ENCODE results near the gene CNTF. TPM values are rescaled to one million over a fixed set of nuclear protein-coding genes. Genes with fewer than 3 reads are reported as not detected.
A peak's percentile ranks its signal among the peaks of the same experiment; 100 is the strongest.

The CNTF gene
- total RNA-seq, 1 donor from 2014 or later = 3.9 TPM

GRCh38 chr11:58637371-58637770, 14.9 kb downstream of the CNTF start:
- H3K9me3 Mint-ChIP-seq (ENCODE audit: low read depth) = no peaks in the 10 kb centered on the region
- TF ChIP-seq, protein P1, sequence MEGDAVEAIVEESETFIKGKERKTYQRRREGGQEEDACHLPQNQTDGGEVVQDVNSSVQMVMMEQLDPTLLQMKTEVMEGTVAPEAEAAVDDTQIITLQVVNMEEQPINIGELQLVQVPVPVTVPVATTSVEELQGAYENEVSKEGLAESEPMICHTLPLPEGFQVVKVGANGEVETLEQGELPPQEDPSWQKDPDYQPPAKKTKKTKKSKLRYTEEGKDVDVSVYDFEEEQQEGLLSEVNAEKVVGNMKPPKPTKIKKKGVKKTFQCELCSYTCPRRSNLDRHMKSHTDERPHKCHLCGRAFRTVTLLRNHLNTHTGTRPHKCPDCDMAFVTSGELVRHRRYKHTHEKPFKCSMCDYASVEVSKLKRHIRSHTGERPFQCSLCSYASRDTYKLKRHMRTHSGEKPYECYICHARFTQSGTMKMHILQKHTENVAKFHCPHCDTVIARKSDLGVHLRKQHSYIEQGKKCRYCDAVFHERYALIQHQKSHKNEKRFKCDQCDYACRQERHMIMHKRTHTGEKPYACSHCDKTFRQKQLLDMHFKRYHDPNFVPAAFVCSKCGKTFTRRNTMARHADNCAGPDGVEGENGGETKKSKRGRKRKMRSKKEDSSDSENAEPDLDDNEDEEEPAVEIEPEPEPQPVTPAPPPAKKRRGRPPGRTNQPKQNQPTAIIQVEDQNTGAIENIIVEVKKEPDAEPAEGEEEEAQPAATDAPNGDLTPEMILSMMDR (IDR thresholded peaks at IDR 0.05; ENCODE audit: unreplicated experiment) = no peak
- DNase-seq (ENCODE audit: low spot score, unreplicated experiment) = no peak
- H3K36me3 Mint-ChIP-seq (ENCODE audit: insufficient read depth) = no peaks in the 10 kb centered on the region
- no peak overlapping the region for H3K4me3 Mint-ChIP-seq (ENCODE audit: low read depth)
- H3K4me1 Mint-ChIP-seq (ENCODE audit: low read depth) = no peaks in the 10 kb centered on the region
- H3K27me3 Mint-ChIP-seq = peaks cover 1% of the 10 kb centered on the region
- no peak overlapping the region for H3K27ac Mint-ChIP-seq

DNA sequence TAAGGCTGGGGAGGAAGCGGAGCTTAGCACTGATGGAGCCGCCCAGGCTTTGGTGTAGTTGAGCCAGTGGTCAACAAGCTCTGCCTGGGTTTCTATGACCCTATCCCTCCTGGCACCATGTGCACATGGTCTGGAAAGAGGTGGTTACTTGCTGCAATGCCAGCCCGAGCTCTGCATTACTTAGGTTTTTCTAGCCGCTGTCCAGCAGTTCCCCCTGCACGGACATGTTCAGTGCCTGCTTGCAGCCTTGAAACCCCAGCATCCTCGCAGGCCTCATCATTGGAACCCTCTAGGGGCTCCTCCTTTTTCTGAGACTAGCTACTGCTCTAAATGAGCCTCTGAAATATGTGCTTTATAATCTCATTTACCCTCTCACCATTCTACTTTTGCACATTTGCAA, 16.6 kb downstream of the CNTF start:
- Mint-ChIP-seq H3K4me3 (ENCODE audit: low read depth) (no peak overlapping the region), H3K27me3 (peaks cover 12% of the 10 kb centered on the region), H3K36me3 (ENCODE audit: insufficient read depth) (peaks cover 1% of the 10 kb centered on the region), H3K4me1 (ENCODE audit: low read depth) (no peaks in the 10 kb centered on the region), H3K9me3 (ENCODE audit: low read depth) (peaks cover 2% of the 10 kb centered on the region), H3K27ac (no peak overlapping the region)
- no peak for DNase-seq (ENCODE audit: low spot score, unreplicated experiment)
- TF ChIP-seq, protein P1 (IDR thresholded peaks at IDR 0.05; ENCODE audit: unreplicated experiment) = no peak

DNA sequence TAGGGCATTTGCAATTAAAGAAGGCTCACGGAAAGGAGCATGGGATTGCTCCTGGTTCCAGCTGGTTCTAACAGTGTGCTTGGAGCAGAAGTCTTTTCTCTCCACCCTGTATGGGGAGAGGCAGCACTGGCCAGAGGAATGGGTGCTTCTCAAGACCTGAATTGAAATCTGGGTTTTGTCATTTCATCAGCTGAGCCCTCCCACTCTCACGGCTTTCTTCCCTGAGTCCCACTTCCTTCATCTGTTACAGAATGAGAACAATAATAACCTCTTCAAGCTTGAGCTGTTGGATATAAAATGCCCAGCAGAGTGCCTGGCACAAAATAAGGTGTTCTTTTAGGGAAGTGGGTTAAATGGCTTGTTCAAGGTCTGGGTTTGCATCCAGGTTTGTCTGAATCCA, 17.2 kb downstream of the CNTF start:
- no peak overlapping the region for H3K4me3 Mint-ChIP-seq (ENCODE audit: low read depth)
- H3K27ac Mint-ChIP-seq = no peak overlapping the region

DNA sequence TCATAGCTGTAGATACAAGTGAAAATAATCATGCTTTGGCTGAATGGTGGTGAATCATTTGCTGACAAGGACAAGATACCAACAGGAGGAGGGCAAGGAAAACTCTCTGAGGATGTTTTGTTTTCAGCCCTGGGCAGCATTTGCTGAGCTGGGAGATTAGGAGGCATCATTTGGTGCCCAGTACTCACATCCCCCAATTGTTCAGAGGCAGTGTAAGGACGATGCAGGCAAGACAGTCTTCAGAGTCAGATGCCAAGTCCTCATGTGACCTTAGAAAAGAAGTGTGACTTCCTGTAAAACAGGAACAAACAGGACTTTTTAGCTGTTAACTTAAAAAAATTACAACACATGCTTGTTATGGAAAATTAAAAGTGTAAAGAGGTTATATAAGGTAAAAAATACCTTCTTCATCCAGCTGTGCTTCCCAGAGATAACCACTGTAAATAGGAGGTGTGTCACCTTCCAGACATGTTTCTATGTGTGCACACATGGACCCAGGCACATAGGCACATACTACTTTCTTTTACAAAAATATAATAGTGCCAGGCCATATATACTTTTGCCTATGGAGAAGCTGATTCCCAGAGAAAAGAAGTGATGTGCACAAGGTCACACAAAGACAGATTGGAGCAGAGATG, 18.0 kb downstream of the CNTF start:
- Mint-ChIP-seq H3K27ac (no peak overlapping the region), H3K9me3 (ENCODE audit: low read depth) (peaks cover 6% of the 10 kb centered on the region), H3K36me3 (ENCODE audit: insufficient read depth) (peaks cover 1% of the 10 kb centered on the region), H3K27me3 (peaks cover 13% of the 10 kb centered on the region), H3K4me3 (ENCODE audit: low read depth) (no peak overlapping the region), H3K4me1 (ENCODE audit: low read depth) (no peaks in the 10 kb centered on the region)
- no peak for DNase-seq (ENCODE audit: low spot score, unreplicated experiment)
- TF ChIP-seq, protein P1 (IDR thresholded peaks at IDR 0.05; ENCODE audit: unreplicated experiment) = no peak

More for the DNA sequence above, 17.2 kb downstream of the CNTF start:
- H3K4me1 Mint-ChIP-seq (ENCODE audit: low read depth) = no peaks in the 10 kb centered on the region
- H3K27me3 Mint-ChIP-seq = peaks cover 13% of the 10 kb centered on the region
- peaks cover 3% of the 10 kb centered on the region for H3K9me3 Mint-ChIP-seq (ENCODE audit: low read depth)
- peaks cover 1% of the 10 kb centered on the region for H3K36me3 Mint-ChIP-seq (ENCODE audit: insufficient read depth)
- DNase-seq (ENCODE audit: low spot score, unreplicated experiment) = no peak
- TF ChIP-seq, protein P1 (IDR thresholded peaks at IDR 0.05; ENCODE audit: unreplicated experiment) = no peak

DNA sequence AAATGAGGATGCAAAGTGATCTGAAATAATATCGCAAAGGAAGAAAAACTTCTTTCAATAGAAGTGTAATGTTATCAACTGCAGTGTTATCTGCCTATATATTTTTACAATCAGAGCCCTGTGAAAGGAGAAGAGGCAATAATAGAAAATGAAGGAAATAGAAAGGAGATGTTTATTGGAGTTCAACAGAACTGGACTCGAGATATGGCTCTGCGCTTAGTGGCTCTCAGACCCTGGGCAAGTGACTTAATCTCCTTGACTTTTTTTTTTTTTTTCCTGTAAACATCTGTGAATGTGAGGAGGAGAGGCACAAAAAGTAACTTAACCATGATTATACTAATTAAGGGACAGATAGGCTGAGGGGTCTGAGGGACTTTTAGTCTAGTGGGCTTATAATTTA, 18.9 kb downstream of the CNTF start:
- Mint-ChIP-seq H3K9me3 (ENCODE audit: low read depth) (peaks cover 10% of the 10 kb centered on the region), H3K27ac (peak overlapping the region; percentile 65), H3K4me1 (ENCODE audit: low read depth) (no peaks in the 10 kb centered on the region), H3K36me3 (ENCODE audit: insufficient read depth) (peaks cover 1% of the 10 kb centered on the region), H3K27me3 (peaks cover 13% of the 10 kb centered on the region), H3K4me3 (ENCODE audit: low read depth) (no peak overlapping the region)
- no peak for DNase-seq (ENCODE audit: low spot score, unreplicated experiment)
- TF ChIP-seq, protein P1 (IDR thresholded peaks at IDR 0.05; ENCODE audit: unreplicated experiment) = no peak

All from progenitor cell of endocrine pancreas (in vitro differentiated cells).